ENCODE measurements around the gene AATK.

AATK gene

GRCh38 chr17:81071761-81072741 is 94.0 kb downstream of the AATK start:
- no peak for DNase-seq (ENCODE audit: low read depth)

DNA sequence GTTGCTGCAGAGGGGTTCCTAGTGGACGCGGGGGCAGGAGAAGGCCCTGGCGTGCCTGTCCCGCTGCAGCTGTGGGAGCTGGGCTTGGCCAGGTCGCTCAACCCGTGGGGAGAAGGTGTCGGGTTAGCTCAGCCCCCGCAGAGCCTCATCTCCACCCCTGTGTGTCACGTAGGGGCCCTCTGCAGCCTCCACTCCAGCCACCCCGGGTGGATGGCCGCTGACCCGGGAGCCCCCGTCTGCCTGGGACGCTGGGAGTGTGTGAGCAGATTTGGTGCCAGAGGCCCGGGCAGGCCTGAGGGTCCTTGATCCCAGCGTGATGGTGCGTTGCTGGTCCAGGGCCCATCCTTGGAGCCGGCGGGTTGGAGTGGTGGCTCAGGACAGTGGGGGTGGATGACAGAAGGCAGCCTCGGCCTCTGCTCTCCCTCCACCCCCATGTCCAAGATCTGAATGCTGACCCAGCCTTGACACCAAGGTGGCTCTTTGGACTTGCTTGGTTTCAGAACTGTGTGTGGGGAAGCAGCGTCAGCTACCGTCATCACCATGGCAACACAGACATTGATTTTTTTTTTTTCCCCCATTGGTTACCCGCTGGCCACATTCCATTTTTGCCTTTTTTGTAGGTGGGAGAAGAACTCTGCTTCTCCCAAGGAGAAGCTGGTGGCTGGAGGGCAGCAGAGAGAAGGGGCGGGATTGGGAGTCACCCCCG is 95.3 kb downstream of the AATK start:
- no peak for DNase-seq (ENCODE audit: low read depth)

DNA sequence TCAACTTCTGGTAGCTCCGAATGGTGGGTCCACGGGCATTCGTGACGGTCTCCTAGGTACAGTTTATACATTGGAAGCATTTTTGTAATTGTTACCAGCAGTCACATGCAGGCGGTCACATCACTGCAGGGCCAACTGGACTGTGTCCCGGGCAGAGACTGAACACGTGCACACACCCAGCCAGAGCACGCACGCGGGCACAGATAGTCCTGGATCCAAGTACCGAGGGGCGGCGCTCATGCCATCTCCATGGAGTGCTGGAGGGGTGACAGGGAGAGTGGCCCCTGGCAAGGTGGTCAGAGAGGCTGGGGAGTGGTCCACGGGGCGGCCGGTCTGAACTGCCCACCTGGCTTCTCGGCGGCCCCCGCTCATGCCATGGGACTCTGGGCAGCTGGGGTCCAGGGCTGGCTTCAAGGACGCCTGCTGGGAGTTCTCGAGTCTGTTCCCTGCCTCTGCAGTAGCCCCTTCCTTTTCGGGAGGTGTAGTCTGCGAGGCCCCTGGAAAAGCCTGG is 96.8 kb downstream of the AATK start:
- no peak for DNase-seq (ENCODE audit: low read depth)

DNA sequence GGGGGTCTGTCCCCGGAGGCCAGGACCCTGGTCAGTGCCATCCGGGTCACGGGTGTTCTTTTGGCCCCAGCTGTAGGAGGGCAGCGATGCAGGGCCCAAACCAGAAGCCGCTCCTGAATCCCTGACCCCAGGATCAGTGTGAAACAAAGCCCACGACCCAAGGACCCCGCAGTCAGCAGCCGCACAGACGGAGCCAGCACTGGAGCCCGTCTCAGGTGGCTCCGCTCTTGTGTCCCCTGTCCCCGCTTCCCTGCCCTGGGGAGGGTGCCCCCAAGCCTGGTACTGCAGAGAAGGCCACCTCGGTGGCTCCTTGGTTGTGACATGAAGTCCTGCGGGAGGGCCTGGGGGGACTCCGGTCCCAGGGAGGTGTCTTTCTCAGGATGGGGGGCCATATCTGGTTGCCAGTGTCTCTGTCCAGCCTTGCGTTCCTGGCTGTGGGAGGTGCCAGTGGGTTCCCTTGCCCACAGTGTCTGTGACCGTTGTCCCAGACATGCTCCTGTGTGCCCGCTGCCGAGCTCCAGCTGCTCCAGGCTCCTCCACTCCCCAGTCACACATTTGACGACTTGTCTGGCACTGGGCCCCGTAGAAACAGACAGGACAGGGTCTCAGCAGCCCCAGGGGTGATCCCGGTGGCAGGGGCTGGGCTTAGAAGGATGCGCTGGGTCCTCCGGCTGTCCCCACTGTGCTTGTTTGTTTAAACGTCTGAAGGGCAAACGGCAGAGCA is 97.4 kb downstream of the AATK start:
- DNase-seq (ENCODE audit: low read depth), result no peak

GRCh38 chr17:81067391-81067811 is 98.6 kb downstream of the AATK start:
- no peak for DNase-seq (ENCODE audit: low read depth)

All from activated T-helper 1 cell treated with Interleukin-2 at 50 U/mL for 16 hours (primary cell).